Small intestine (tissue), 7 donors: ENCODE data around the gene ZNF547. TPM values are rescaled to one million over a fixed set of nuclear protein-coding genes. Genes with fewer than 3 reads are reported as not detected.

Experiments
- DNase-seq, 2 donors: peaks; one replicate each; pipeline versions ENCODE4 v3.0.0 to v3.0.0-alpha.2; 2013
- FAIRE-seq: peaks from 2 replicates; lab custom pipeline; 2012; peaks lifted over from hg19 to GRCh38; lab: Jason Lieb, UNC
- H3K27ac ChIP-seq, 3 donors: one replicate each; pipeline ENCODE4 v1.5.1; 2013; ENCODE audit warnings: low read length in 2 of 3, mild to moderate bottlenecking in 2 of 3, control low read depth in 1 of 3, inconsistent platforms in 1 of 3, low read depth in 1 of 3, moderate library complexity in 1 of 3
- H3K27me3 ChIP-seq, 3 donors: one replicate each; pipeline ENCODE4 v1.6.1; 2013; ENCODE audit warnings: low read length in 3 of 3, inconsistent platforms in 1 of 3; ENCODE audit not compliant: control insufficient read depth in 3 of 3, insufficient read depth in 3 of 3
- H3K36me3 ChIP-seq, 3 donors: one replicate each; pipeline ENCODE4 v1.6.1; 2013; ENCODE audit warnings: low read length in 3 of 3, inconsistent platforms in 1 of 3, low read depth in 1 of 3, mild to moderate bottlenecking in 1 of 3, moderate library complexity in 1 of 3; ENCODE audit not compliant: control insufficient read depth in 3 of 3, insufficient read depth in 2 of 3
- H3K4me1 ChIP-seq, 3 donors: one replicate each; pipeline ENCODE4 v1.6.1; 2013; ENCODE audit warnings: low read length in 2 of 3, inconsistent platforms in 1 of 3, low read depth in 1 of 3, mild to moderate bottlenecking in 1 of 3, moderate library complexity in 1 of 3; ENCODE audit not compliant: control insufficient read depth in 3 of 3, insufficient read depth in 2 of 3
- H3K4me3 ChIP-seq, 3 donors: one replicate each; pipeline ENCODE4 v1.5.1; 2013; ENCODE audit warnings: low read length in 3 of 3, control low read depth in 1 of 3, inconsistent platforms in 1 of 3, low read depth in 1 of 3, mild to moderate bottlenecking in 1 of 3, moderate library complexity in 1 of 3
- H3K9me3 ChIP-seq, 2 donors: one replicate each; pipeline ENCODE4 v1.6.1; 2013; ENCODE audit warnings: low read depth in 1 of 2, low read length in 1 of 2; ENCODE audit not compliant: control insufficient read depth in 2 of 2, insufficient read depth in 1 of 2
- WGBS, 3 donors: extraction: QIAGEN DNeasy Blood & Tissue Kit; methylation state at CpG; one replicate each; pipeline ENCODE4 v1.1.7; 2013; 5-methylcytosine and 5-hydroxymethylcytosine counted together
- polyA plus RNA-seq, 4 donors: library from polyadenylated mRNA; stranded (reverse) in 3 of 4; unstranded in 1 of 4; fragments of 200-250 nt in 3 of 4; fragments of 120-200 nt in 1 of 4; gene quantifications; one replicate each; pipeline versions ENCODE4 v1.2.1 to v1.2.3, GENCODE V29; 2013
- donor health status: healthy with polysubstance abuse.
- donor health status: control.
- donor health status: control.
- donor health status: Bipolar disorder and iron deficiency.
- donor health status: healthy.

ZNF547 gene
- polyA plus RNA-seq, 4 donors: 0.27 to 4.5 (median 0.88) TPM

- Histone ChIP-seq H3K36me3 (peaks cover 26 to 52% (median 36%) of the 10 kb centered on the region in 3 donors), H3K27me3 (no peaks in the 10 kb centered on the region), H3K27ac (no peak overlapping the region), H3K4me1 (peaks cover 2 to 12% (median 11%) of the 10 kb centered on the region in 3 donors), H3K4me3 (no peak overlapping the region), H3K9me3 (peaks cover 3 to 18% of the 10 kb centered on the region in 2 donors)
- DNase-seq (no peak), FAIRE-seq (no peak)
These were observed 38.4 kb upstream of the ZNF547 start for GRCh38 chr19:57324992-57325391.

DNA sequence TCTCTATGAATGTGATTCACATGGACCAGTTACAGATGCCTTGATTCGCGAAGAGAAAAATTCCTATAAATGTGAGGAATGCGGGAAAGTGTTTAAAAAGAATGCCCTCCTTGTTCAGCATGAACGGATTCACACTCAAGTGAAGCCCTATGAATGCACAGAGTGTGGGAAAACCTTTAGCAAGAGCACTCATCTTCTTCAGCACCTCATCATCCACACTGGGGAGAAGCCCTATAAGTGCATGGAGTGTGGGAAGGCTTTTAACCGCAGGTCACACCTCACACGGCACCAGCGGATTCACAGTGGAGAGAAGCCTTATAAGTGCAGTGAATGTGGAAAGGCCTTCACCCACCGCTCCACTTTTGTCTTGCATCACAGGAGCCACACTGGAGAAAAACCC lies 35.4 kb upstream of the ZNF547 start:
- DNase-seq (no peak), FAIRE-seq (no peak)
- H3K4me3 ChIP-seq: no peak overlapping the region
- no peak overlapping the region for H3K27ac ChIP-seq
- H3K4me1 ChIP-seq: no peaks in the 10 kb centered on the region
- 96 to 98% (median 97%) methylated on average over 8 of the region's 8 CpGs for WGBS, 3 donors
- H3K27me3 ChIP-seq: no peaks in the 10 kb centered on the region
- H3K36me3 ChIP-seq: peaks cover 26 to 50% (median 36%) of the 10 kb centered on the region in 3 donors
- peaks cover 3 to 18% of the 10 kb centered on the region in 2 donors for H3K9me3 ChIP-seq

GRCh38 chr19:57334191-57334590 lies 29.2 kb upstream of the ZNF547 start:
- FAIRE-seq: no peak
- no peak for DNase-seq
- Histone ChIP-seq H3K4me3 (no peak overlapping the region), H3K36me3 (peaks cover 0 to 4% (median 0%) of the 10 kb centered on the region in 3 donors), H3K9me3 (no peaks in the 10 kb centered on the region), H3K4me1 (no peaks in the 10 kb centered on the region), H3K27me3 (no peaks in the 10 kb centered on the region), H3K27ac (no peak overlapping the region)
- WGBS, 3 donors: 82 to 90% (median 89%) methylated on average over 4 of the region's 4 CpGs

GRCh38 chr19:57338877-57339276 lies 24.5 kb upstream of the ZNF547 start:
- Histone ChIP-seq H3K27me3 (peaks cover 0 to 1% (median 0%) of the 10 kb centered on the region in 3 donors), H3K36me3 (no peaks in the 10 kb centered on the region), H3K27ac (no peak overlapping the region), H3K9me3 (no peaks in the 10 kb centered on the region), H3K4me3 (no peak overlapping the region), H3K4me1 (no peaks in the 10 kb centered on the region)
- DNase-seq: no peak
- WGBS, 3 donors: 60 to 66% (median 64%) methylated on average over 3 of the region's 3 CpGs
- no peak for FAIRE-seq

DNA sequence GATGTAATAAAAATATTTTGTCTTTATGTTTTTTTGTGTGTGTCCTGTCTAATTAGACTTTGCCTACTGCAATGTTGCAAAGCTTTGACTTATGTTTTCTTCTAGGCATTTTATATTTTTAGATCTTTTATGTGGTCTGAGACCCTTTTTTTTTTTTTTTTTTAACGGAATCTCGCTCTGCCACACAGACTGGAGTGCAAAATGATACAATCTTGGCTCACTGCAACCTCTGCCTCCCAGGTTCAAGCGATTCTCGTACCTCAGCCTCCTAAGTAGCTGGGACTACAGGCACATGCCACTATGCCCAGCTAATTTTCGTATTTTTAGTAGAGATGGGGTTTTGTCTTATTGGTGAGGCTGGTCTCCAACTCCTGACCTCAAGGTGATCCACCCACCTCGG lies 20.8 kb upstream of the ZNF547 start:
- Histone ChIP-seq H3K27ac (no peak overlapping the region), H3K9me3 (no peaks in the 10 kb centered on the region), H3K4me3 (no peak overlapping the region), H3K36me3 (no peaks in the 10 kb centered on the region), H3K4me1 (no peaks in the 10 kb centered on the region), H3K27me3 (peaks cover 0 to 5% (median 0%) of the 10 kb centered on the region in 3 donors)
- FAIRE-seq: no peak
- no peak for DNase-seq
- 72 to 80% (median 73%) methylated on average over 6 of the region's 6 CpGs for WGBS, 3 donors

- no peak for DNase-seq
- WGBS, 3 donors: 65 to 69% (median 68%) methylated on average over 3 of the region's 3 CpGs
- H3K9me3 ChIP-seq: no peaks in the 10 kb centered on the region
- peaks cover 0 to 5% (median 0%) of the 10 kb centered on the region in 3 donors for H3K27me3 ChIP-seq
- H3K27ac ChIP-seq: no peak overlapping the region
- FAIRE-seq: no peak
- peaks cover 0 to 2% (median 0%) of the 10 kb centered on the region in 3 donors for H3K36me3 ChIP-seq
- peaks cover 2 to 10% (median 3%) of the 10 kb centered on the region in 3 donors for H3K4me1 ChIP-seq
- no peak overlapping the region for H3K4me3 ChIP-seq
These were observed 15.2 kb upstream of the ZNF547 start for GRCh38 chr19:57348136-57348535.

DNA sequence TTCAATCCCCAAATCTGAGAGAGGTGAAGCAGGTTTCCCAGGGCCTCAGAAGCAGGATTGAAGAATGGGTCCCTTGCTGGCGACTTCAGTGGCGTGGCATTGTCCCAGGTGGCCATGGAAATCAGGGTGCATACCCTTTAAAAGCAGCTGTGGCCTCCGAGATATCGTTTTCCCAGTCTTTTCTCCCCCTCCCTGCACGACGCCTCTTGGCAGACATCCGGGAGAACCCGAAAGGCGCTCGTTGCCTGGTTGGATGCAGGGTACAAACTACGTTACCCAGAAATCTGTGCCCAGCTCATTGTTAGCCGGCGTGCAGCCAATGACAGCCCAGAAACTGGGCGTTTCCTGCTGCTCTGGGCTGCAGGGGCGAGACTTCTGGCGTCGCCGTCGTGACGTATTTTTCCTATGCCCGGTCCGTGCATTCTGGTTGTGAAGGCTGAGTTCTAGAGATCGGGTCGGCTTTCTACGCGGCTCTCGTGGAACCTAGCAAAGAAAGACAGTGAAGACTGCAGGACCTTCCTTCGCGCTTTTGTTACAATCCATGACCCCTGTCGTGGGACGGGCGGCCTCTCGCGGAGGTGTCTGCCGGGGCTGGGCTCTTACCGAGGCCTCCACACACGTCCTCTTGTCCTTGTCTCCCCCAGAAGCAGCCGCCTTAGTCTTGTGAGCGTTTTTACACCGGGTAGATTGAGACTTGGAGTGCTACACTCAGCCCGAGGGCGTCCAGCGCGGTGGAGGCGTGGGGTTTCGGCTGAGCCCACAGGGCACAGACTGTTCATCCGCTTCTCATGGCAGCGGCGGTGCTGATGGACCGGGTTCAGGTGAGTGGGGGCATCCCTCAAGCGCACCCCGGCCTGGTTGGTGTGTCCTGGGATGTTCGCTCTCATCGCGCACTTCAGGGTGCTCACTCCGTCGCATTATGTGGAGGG lies 12.2 kb upstream of the ZNF547 start, which contains the start of gene ZNF304:
Gene ZNF304 (plus strand): TSS at position 395 of the 929 bp plus-strand sequence. CDS start 394 bp downstream, at position 789.
- Histone ChIP-seq H3K9me3 (no peaks in the 10 kb centered on the region), H3K4me1 (peaks cover 2 to 10% (median 3%) of the 10 kb centered on the region in 3 donors), H3K27ac (peak within 1 kb of the TSS; percentile 8 to 87 (median 84)), H3K4me3 (peak within 1 kb of the TSS; percentile 66 to 100 (median 74)), H3K27me3 (peaks cover 0 to 3% (median 0%) of the 10 kb centered on the region in 3 donors), H3K36me3 (peaks cover 6 to 29% (median 18%) of the 10 kb centered on the region in 3 donors)
- DNase-seq (peak; percentile 95 to 97), FAIRE-seq (no peak)
- whole genome bisulfite sequencing, 3 donors: 2 to 5% (median 4%) methylated on average over 57 of the region's 57 CpGs

GRCh38 chr19:57351867-57352266 lies 11.5 kb upstream of the ZNF547 start:
- H3K4me3 ChIP-seq: peak overlapping the region in 2 of 3 donors; percentile 66 to 100
- H3K27ac ChIP-seq: peak overlapping the region in 1 of 3 donors; percentile 84
- H3K27me3 ChIP-seq: peaks cover 0 to 1% (median 0%) of the 10 kb centered on the region in 3 donors
- peaks cover 2 to 10% (median 3%) of the 10 kb centered on the region in 3 donors for H3K4me1 ChIP-seq
- DNase-seq: no peak
- H3K9me3 ChIP-seq: no peaks in the 10 kb centered on the region
- peaks cover 6 to 34% (median 25%) of the 10 kb centered on the region in 3 donors for H3K36me3 ChIP-seq
- 24 to 32% (median 25%) methylated on average over 7 of the region's 7 CpGs for whole genome bisulfite sequencing, 3 donors
- FAIRE-seq: no peak
